ENCODE results near the gene FRG2.
"Not testable (repeated sequence)": the region's sequence is repeated elsewhere in the genome, so short reads cannot be mapped to it uniquely, and the experiment has no call there.

GRCh38 chr4:189985651-189986243 lies 41.3 kb downstream of the FRG2 start:
- TF ChIP-seq, protein P1, sequence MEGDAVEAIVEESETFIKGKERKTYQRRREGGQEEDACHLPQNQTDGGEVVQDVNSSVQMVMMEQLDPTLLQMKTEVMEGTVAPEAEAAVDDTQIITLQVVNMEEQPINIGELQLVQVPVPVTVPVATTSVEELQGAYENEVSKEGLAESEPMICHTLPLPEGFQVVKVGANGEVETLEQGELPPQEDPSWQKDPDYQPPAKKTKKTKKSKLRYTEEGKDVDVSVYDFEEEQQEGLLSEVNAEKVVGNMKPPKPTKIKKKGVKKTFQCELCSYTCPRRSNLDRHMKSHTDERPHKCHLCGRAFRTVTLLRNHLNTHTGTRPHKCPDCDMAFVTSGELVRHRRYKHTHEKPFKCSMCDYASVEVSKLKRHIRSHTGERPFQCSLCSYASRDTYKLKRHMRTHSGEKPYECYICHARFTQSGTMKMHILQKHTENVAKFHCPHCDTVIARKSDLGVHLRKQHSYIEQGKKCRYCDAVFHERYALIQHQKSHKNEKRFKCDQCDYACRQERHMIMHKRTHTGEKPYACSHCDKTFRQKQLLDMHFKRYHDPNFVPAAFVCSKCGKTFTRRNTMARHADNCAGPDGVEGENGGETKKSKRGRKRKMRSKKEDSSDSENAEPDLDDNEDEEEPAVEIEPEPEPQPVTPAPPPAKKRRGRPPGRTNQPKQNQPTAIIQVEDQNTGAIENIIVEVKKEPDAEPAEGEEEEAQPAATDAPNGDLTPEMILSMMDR (IDR thresholded peaks at IDR 0.05; ENCODE audit: extremely low read depth in 1 of 2, insufficient read depth in 1 of 2, low read depth in 1 of 2, low read length in 2 of 2) = not testable (repeated sequence)
- TF ChIP-seq POLR2A (IDR thresholded peaks at IDR 0.05; ENCODE audit: low read depth, low read length); FOS (IDR thresholded peaks at IDR 0.05; ENCODE audit: borderline replicate concordance, insufficient read depth, low read length); EZH2 (IDR thresholded peaks at IDR 0.05; ENCODE audit: borderline replicate concordance, low read depth, low read length, severe bottlenecking); JUN (IDR thresholded peaks at IDR 0.05; ENCODE audit: borderline replicate concordance, insufficient read depth, insufficient read length, low read depth); POLR2AphosphoS5 (IDR thresholded peaks at IDR 0.05; ENCODE audit: insufficient read depth, low read depth, low read length); GATA2 (IDR thresholded peaks at IDR 0.05; ENCODE audit: insufficient read depth, insufficient read length, low read depth, low read length); MYC (IDR thresholded peaks at IDR 0.05; ENCODE audit: low read depth, low read length): not testable (repeated sequence)
- TF ChIP-seq, protein P2, sequence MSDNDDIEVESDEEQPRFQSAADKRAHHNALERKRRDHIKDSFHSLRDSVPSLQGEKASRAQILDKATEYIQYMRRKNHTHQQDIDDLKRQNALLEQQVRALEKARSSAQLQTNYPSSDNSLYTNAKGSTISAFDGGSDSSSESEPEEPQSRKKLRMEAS (IDR thresholded peaks at IDR 0.05; ENCODE audit: insufficient read depth, insufficient read length) = not testable (repeated sequence)
